Muscle of leg (tissue), 11 donors: ENCODE results near the gene MDFI. TPM values are rescaled to one million over a fixed set of nuclear protein-coding genes. Genes with fewer than 3 reads are reported as not detected.

ENCODE experiments used
- DNase-seq: peaks from one replicate; pipeline ENCODE4 v3.0.0; 2013
- H3K27ac ChIP-seq: one replicate; pipeline ENCODE4 v1.5.1; 2013; ENCODE audit warnings: mild to moderate bottlenecking, low read length, control low read depth
- H3K27me3 ChIP-seq: one replicate; pipeline ENCODE4 v1.6.1; 2013; ENCODE audit warnings: low read length; ENCODE audit not compliant: control insufficient read depth, insufficient read depth
- H3K36me3 ChIP-seq: one replicate; pipeline ENCODE4 v1.6.1; 2013; ENCODE audit warnings: low read length; ENCODE audit not compliant: control insufficient read depth, insufficient read depth
- H3K4me1 ChIP-seq: one replicate; pipeline ENCODE4 v1.6.1; 2013; ENCODE audit warnings: low read length; ENCODE audit not compliant: control insufficient read depth, insufficient read depth
- H3K4me3 ChIP-seq: one replicate; pipeline ENCODE4 v1.5.1; 2013; ENCODE audit warnings: low read length, control low read depth
- H3K9me3 ChIP-seq: replicated peaks from 2 replicates; pipeline ENCODE4 v1.6.1; 2013; ENCODE audit warnings: low read depth, low read length; ENCODE audit not compliant: control insufficient read depth
- WGBS: methylation state at CpG from one replicate; pipeline ENCODE4 v1.1.5; 2013; ENCODE audit warnings: missing lambda C conversion rate; ENCODE audit not compliant: insufficient coverage; 5-methylcytosine and 5-hydroxymethylcytosine counted together
- polyA plus RNA-seq, 8 donors: library from polyadenylated mRNA; unstranded; fragments of 120-200 nt; gene quantifications; one replicate each; pipeline versions ENCODE4 v1.2.1 to v1.2.3, GENCODE V29; 2013; ENCODE audit warnings: inconsistent platforms in 1 of 8, low replicate concordance in 1 of 8; ENCODE audit not compliant: insufficient read length in 8 of 8, insufficient read depth in 1 of 8
- total RNA-seq: library from RNA; stranded (reverse); fragments of 120-200 nt; gene quantifications from one replicate; pipeline ENCODE4 v1.2.4, GENCODE V29; 2013

Gene MDFI
- total and polyA plus RNA-seq, 9 donors, result 47.7 to 86.3 (median 77.4) TPM

GRCh38 chr6:41702771-41703494 lies 64.7 kb downstream of the MDFI start:
- Histone ChIP-seq H3K36me3 (no peaks in the 10 kb centered on the region), H3K4me1 (peaks cover 44% of the 10 kb centered on the region), H3K27ac (no peak overlapping the region), H3K4me3 (no peak overlapping the region), H3K27me3 (no peaks in the 10 kb centered on the region), H3K9me3 (no peaks in the 10 kb centered on the region)
- 83% methylated on average over 8 of the region's 14 CpGs for WGBS
- DNase-seq, result no peak

Other genes starting within 250 kb of the MDFI start
- gene FOXP4, start 92.1 kb upstream of the MDFI start, total RNA-seq, result 3.0 TPM
- 10 to 100 TPM; 11.3 to 25.7 (median 14.7) TPM for gene FOXP4, start 92.1 kb upstream of the MDFI start, polyA plus RNA-seq
- 6.9 TPM for gene TFEB, start 97.1 kb downstream of the MDFI start, total RNA-seq
- gene TFEB, start 97.1 kb downstream of the MDFI start, polyA plus RNA-seq, result 10 to 100 TPM in 1 of 8 donors, 1 to 10 TPM in 7; 6.1 to 12.3 (median 7.6) TPM
- not detected for gene PGC, start 108.9 kb downstream of the MDFI start, total RNA-seq
- gene PGC, start 108.9 kb downstream of the MDFI start, polyA plus RNA-seq, result under 1 TPM in 3 of 8 donors, not detected in 5; 0.21 to 0.41 (median 0.39) TPM
- gene FRS3, start 141.4 kb downstream of the MDFI start, total RNA-seq, result 3.5 TPM
- 1 to 10 TPM; 5.9 to 9.4 (median 7.4) TPM for gene FRS3, start 141.4 kb downstream of the MDFI start, polyA plus RNA-seq
- 2.6 TPM for gene PRICKLE4, start 142.3 kb downstream of the MDFI start, total RNA-seq
- 1 to 10 TPM; 1.7 to 6.4 (median 2.7) TPM for gene PRICKLE4, start 142.3 kb downstream of the MDFI start, polyA plus RNA-seq
- 134 TPM for gene TOMM6, start 149.2 kb downstream of the MDFI start, total RNA-seq
- gene TOMM6, start 149.2 kb downstream of the MDFI start, polyA plus RNA-seq, result 100 to 1,000 TPM; 149 to 178 (median 169) TPM